Transverse colon (tissue), 4 donors: ENCODE measurements around the gene SPIRE2. TPM values are rescaled to one million over a fixed set of nuclear protein-coding genes. Genes with fewer than 3 reads are reported as not detected.
A peak's percentile ranks its signal among the peaks of the same experiment; 100 is the strongest.

ENCODE experiments used
- DNase-seq: peaks from one replicate; pipeline ENCODE4 v3.0.0-alpha.2; 2019
- H3K27ac ChIP-seq, 4 donors: fragments of 200-600 bp; sonication (generic); 2 replicates each; pipeline ENCODE4 v1.5.1; 2016 to 2018; ENCODE audit warnings: inconsistent platforms in 4 of 4
- H3K27me3 ChIP-seq: fragments of 200-600 bp; sonication (generic); 2 replicates; pipeline ENCODE4 v1.5.1; 2017; ENCODE audit warnings: inconsistent platforms
- H3K36me3 ChIP-seq, 4 donors: fragments of 200-600 bp; sonication (generic); 2 replicates each; pipeline ENCODE4 v1.5.1; 2017 to 2019; ENCODE audit warnings: inconsistent platforms in 4 of 4
- H3K4me1 ChIP-seq, 4 donors: fragments of 200-600 bp; sonication (generic); 2 replicates each; pipeline ENCODE4 v1.5.1; 2017 to 2020; ENCODE audit warnings: inconsistent platforms in 4 of 4
- H3K4me3 ChIP-seq, 4 donors: fragments of 200-600 bp; sonication (generic); 1 replicate in 1 of 4; 2 replicates in 3 of 4; pipeline versions ENCODE4 v1.5.1 to v1.6.1; 2017 to 2019; ENCODE audit warnings: inconsistent platforms in 4 of 4
- H3K9me3 ChIP-seq, 2 donors: fragments of 200-600 bp; sonication (generic); 2 replicates each; pipeline ENCODE4 v1.5.1; 2017 to 2019; ENCODE audit warnings: inconsistent platforms in 2 of 2
- CTCF ChIP-seq, 5 experiments: fragments of 200-600 bp in 3 of 5; fragments of 450-650 bp in 2 of 5; sonication (generic) in 3 of 5; IDR thresholded peaks; 1 replicate in 2 of 5; 2 replicates in 3 of 5; pipeline ENCODE4 v1.5.1; 2016 to 2017; ENCODE audit warnings: antibody characterized with exemption in 5 of 5, inconsistent platforms in 3 of 5, mild to moderate bottlenecking in 2 of 5, moderate library complexity in 1 of 5
- EP300 ChIP-seq: sonication (generic); formaldehyde crosslinking; IDR thresholded peaks from one replicate; pipeline ENCODE4 v1.6.1; 2017; ENCODE audit warnings: antibody characterized with exemption, low read depth
- POLR2A ChIP-seq: fragments of 450-650 bp; IDR thresholded peaks from one replicate; pipeline ENCODE4 v1.6.1; 2016; ENCODE audit warnings: antibody characterized with exemption, mild to moderate bottlenecking, moderate library complexity
- POLR2AphosphoS5 ChIP-seq, 3 donors: sonication (generic); formaldehyde crosslinking; IDR thresholded peaks; one replicate each; pipeline ENCODE4 v1.6.1; 2016; ENCODE audit warnings: antibody characterized with exemption in 3 of 3
- WGBS, 2 donors: methylation state at CpG; one replicate each; pipeline ENCODE4 v1.1.5; 2018; ENCODE audit warnings: low coverage in 1 of 2; 5-methylcytosine and 5-hydroxymethylcytosine counted together
- in situ Hi-C, 4 donors: fragments of 200-750 bp; cut with MboI; loops; one replicate each; pipeline versions ENCODE4 v1.15.0 to v1.15.1; 2017; ENCODE audit warnings: low sequenced_read_pairs in 3 of 4, low pct_ligation_motif_present in 1 of 4, low pct_unique_long_range_greater_than_20kb in 1 of 4
- intact Hi-C: fragments of 100-400 bp; cut with DNase I; formaldehyde crosslinking; loops from one replicate; pipeline ENCODE4 v1.15.1; 2023; ENCODE audit warnings: low total_unique reads
- total RNA-seq, 4 donors: library from RNA; depleted of rRNA; stranded (reverse); fragments of >200 nt; gene quantifications; one replicate each; pipeline ENCODE4 v1.1.0, GENCODE V29; 2016

Gene SPIRE2
- total RNA-seq, 4 donors from 2014 or later = 79.6 to 190 (median 131) TPM

GRCh38 chr16:89870440-89870839 lies 42.2 kb downstream of the SPIRE2 start:
- Histone ChIP-seq H3K27me3 (no peaks in the 10 kb centered on the region), H3K4me1 (peaks cover 7 to 23% (median 19%) of the 10 kb centered on the region in 4 donors), H3K9me3 (peaks cover 5 to 7% of the 10 kb centered on the region in 2 donors), H3K36me3 (peaks cover 0 to 20% (median 4%) of the 10 kb centered on the region in 4 donors), H3K4me3 (no peak overlapping the region), H3K27ac (no peak overlapping the region)
- no peak for DNase-seq
- WGBS, 2 donors = 96 to 100% methylated on average over 1 to 6 of the region's 6 CpGs
- in situ Hi-C loops (no loop called here), intact Hi-C loops (loop anchor here (5.0 kb wide), 1 partner anchor 168 kb away; the partner anchor contains the start of gene SPATA2L)
- TF ChIP-seq CTCF (IDR thresholded peaks at IDR 0.05) (no peak), EP300 (no peak), POLR2A (no peak), POLR2AphosphoS5 (IDR thresholded peaks at IDR 0.05) (no peak)

- Histone ChIP-seq H3K4me3 (no peak overlapping the region), H3K4me1 (peaks cover 10 to 27% (median 23%) of the 10 kb centered on the region in 4 donors), H3K27ac (peak overlapping the region in 1 of 4 donors; percentile 97), H3K9me3 (peaks cover 5 to 7% of the 10 kb centered on the region in 2 donors), H3K36me3 (peaks cover 0 to 18% (median 4%) of the 10 kb centered on the region in 4 donors), H3K27me3 (no peaks in the 10 kb centered on the region)
- intact Hi-C loops = loop anchor here (5.0 kb wide), 1 partner anchor 170 kb away; the partner anchor contains the start of gene SPATA2L
- in situ Hi-C loops = no loop called here
- DNase-seq = no peak
- TF ChIP-seq POLR2A = no peak
- TF ChIP-seq EP300 = no peak
- TF ChIP-seq CTCF (IDR thresholded peaks at IDR 0.05) = no peak
- TF ChIP-seq POLR2AphosphoS5 (IDR thresholded peaks at IDR 0.05) = no peak
- 75 to 93% methylated on average over 6 to 9 of the region's 9 CpGs for WGBS, 2 donors
These were observed 43.6 kb downstream of the SPIRE2 start for GRCh38 chr16:89871895-89872294.

GRCh38 chr16:89873109-89873971 lies 45.1 kb downstream of the SPIRE2 start, which contains the start of gene TCF25:
Gene TCF25, plus strand, starts transcription at chr16:89873592. Its CDS starts 76 bp downstream, at chr16:89873668.
- peak; percentile 85 for DNase-seq
- Histone ChIP-seq H3K36me3 (peaks cover 0 to 4% (median 2%) of the 10 kb centered on the region in 4 donors), H3K27ac (peak within 1 kb of the TSS; percentile 97 to 100 (median 99)), H3K27me3 (no peaks in the 10 kb centered on the region), H3K9me3 (no peaks in the 10 kb centered on the region), H3K4me1 (peaks cover 10 to 27% (median 23%) of the 10 kb centered on the region in 4 donors), H3K4me3 (peak within 1 kb of the TSS; percentile 69 to 100 (median 74))
- intact Hi-C loops = loop anchor here (5.0 kb wide), 1 partner anchor 171 kb away; the partner anchor contains the start of gene SPATA2L
- in situ Hi-C loops = no loop called here
- TF ChIP-seq CTCF (IDR thresholded peaks at IDR 0.05) = no peak
- TF ChIP-seq EP300 = no peak
- peak; percentile 93 for TF ChIP-seq POLR2A
- TF ChIP-seq POLR2AphosphoS5 (IDR thresholded peaks at IDR 0.05) = peak; percentile 77 to 94 (median 92)
- WGBS, 2 donors = 1% methylated on average over 40 of the region's 104 CpGs; no CpG with 5 or more reads in 1 of the 2 donors
